GM12878 (cell line): ENCODE measurements around the gene GDF11.

Source experiments
- CREB1 ChIP-seq: IDR thresholded peaks from 2 replicates; pipeline ENCODE4 v1.6.1; 2012; ENCODE audit warnings: low read depth, mild to moderate bottlenecking, inconsistent platforms
- JUND ChIP-seq: IDR thresholded peaks from 2 replicates; pipeline ENCODE4 v1.6.1; 2012; ENCODE audit warnings: low read depth, mild to moderate bottlenecking, low read length, improper control_type of control experiment, moderate library complexity
- YY1 ChIP-seq: IDR thresholded peaks from 2 replicates; pipeline ENCODE4 v1.6.1; 2011; ENCODE audit warnings: low read depth, mild to moderate bottlenecking, low read length
- TF ChIP-seq, protein P1 (sequence below), 3 experiments: IDR thresholded peaks in 2 of 3; conservative IDR thresholded peaks in 1 of 3; 2 replicates each; pipeline ENCODE4 v1.5.1; 2011; ENCODE audit warnings: low read depth in 3 of 3, low read length in 3 of 3, mild to moderate bottlenecking in 3 of 3, control low read depth in 2 of 3, moderate library complexity in 2 of 3, inconsistent platforms in 1 of 3, mixed read lengths in 1 of 3; ENCODE audit not compliant: control insufficient read depth in 2 of 3, insufficient read depth in 1 of 3; ENCODE audit errors: extremely low read depth in 1 of 3
- TF ChIP-seq, protein P2 (sequence below): IDR thresholded peaks from 2 replicates; pipeline ENCODE4 v1.6.1; 2012; ENCODE audit warnings: low read depth, low read length, improper control_type of control experiment

DNA sequence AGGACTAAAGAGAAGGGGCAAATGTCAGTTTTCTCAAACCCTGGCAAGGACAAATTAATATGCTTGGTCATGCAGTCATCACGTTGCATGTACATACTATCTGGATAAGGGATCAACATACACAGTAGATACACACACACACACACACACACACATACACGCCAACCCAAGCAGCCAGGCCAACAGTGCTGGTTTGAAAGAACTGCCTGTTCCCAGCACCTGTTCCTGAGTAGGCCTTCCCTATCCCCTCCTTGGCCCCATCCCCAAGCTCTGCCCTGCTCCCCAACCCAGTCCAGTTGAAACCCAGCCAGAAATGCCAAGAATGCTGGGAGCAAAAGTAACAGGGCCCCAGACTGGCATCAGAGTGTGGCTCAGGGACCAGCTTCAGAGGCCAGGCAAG, 39.6 kb upstream of the GDF11 start:
- TF ChIP-seq, protein P1, sequence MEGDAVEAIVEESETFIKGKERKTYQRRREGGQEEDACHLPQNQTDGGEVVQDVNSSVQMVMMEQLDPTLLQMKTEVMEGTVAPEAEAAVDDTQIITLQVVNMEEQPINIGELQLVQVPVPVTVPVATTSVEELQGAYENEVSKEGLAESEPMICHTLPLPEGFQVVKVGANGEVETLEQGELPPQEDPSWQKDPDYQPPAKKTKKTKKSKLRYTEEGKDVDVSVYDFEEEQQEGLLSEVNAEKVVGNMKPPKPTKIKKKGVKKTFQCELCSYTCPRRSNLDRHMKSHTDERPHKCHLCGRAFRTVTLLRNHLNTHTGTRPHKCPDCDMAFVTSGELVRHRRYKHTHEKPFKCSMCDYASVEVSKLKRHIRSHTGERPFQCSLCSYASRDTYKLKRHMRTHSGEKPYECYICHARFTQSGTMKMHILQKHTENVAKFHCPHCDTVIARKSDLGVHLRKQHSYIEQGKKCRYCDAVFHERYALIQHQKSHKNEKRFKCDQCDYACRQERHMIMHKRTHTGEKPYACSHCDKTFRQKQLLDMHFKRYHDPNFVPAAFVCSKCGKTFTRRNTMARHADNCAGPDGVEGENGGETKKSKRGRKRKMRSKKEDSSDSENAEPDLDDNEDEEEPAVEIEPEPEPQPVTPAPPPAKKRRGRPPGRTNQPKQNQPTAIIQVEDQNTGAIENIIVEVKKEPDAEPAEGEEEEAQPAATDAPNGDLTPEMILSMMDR (IDR thresholded peaks at IDR 0.05 in 2 of 3, conservative IDR thresholded peaks at IDR 0.05 in 1 of 3; ENCODE audit: control insufficient read depth in 2 of 3, extremely low read depth in 1 of 3, insufficient read depth in 1 of 3, low read depth in 3 of 3, low read length in 3 of 3), result no peak
- no peak for TF ChIP-seq CREB1
- no peak for TF ChIP-seq JUND
- no peak for TF ChIP-seq YY1
- TF ChIP-seq, protein P2, sequence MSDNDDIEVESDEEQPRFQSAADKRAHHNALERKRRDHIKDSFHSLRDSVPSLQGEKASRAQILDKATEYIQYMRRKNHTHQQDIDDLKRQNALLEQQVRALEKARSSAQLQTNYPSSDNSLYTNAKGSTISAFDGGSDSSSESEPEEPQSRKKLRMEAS, result no peak
